HG02759 (cell line): ENCODE measurements around the gene TMEM217.

ENCODE experiments used
- ATAC-seq: cut with Tn5 transposase; IDR thresholded peaks from one replicate; pipeline ENCODE4 v1.9.1; 2021; ENCODE audit warnings: mild to moderate bottlenecking, moderate library complexity; ENCODE audit not compliant: unreplicated experiment

Gene TMEM217

DNA sequence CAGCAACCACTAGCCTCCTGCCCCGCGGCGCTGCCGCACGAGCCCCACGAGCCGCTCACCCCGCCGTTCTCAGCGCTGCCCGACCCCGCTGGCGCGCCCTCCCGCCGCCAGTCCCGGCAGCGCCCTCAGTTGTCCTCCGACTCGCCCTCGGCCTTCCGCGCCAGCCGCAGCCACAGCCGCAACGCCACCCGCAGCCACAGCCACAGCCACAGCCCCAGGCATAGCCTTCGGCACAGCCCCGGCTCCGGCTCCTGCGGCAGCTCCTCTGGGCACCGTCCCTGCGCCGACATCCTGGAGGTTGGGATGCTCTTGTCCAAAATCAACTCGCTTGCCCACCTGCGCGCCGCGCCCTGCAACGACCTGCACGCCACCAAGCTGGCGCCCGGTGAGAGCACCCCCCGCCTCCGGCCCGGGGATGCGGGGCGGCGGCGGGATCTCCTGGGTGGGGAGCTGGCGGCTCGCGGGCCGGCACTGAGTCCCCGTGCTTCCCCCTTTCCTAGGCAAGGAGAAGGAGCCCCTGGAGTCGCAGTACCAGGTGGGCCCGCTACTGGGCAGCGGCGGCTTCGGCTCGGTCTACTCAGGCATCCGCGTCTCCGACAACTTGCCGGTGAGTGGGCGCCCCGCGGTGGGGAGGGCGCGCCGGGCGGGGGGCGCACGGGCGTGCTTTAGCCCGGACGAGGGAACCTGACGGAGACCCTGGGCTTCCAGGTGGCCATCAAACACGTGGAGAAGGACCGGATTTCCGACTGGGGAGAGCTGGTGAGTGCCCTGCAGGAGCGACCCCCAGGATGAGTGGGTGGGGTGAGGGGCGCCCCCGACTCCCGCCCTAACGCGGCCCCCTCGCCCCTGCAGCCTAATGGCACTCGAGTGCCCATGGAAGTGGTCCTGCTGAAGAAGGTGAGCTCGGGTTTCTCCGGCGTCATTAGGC is 87.4 kb downstream of the TMEM217 start:
- peak; percentile 25 for ATAC-seq

GRCh38 chr6:37169496-37170272 is 88.3 kb downstream of the TMEM217 start, which contains the start of gene PIM1:
Gene PIM1 (plus strand): TSS chr6:37170152. CDS start chr6:37170576, 424 bp downstream.
- peak; percentile 77 for ATAC-seq

DNA sequence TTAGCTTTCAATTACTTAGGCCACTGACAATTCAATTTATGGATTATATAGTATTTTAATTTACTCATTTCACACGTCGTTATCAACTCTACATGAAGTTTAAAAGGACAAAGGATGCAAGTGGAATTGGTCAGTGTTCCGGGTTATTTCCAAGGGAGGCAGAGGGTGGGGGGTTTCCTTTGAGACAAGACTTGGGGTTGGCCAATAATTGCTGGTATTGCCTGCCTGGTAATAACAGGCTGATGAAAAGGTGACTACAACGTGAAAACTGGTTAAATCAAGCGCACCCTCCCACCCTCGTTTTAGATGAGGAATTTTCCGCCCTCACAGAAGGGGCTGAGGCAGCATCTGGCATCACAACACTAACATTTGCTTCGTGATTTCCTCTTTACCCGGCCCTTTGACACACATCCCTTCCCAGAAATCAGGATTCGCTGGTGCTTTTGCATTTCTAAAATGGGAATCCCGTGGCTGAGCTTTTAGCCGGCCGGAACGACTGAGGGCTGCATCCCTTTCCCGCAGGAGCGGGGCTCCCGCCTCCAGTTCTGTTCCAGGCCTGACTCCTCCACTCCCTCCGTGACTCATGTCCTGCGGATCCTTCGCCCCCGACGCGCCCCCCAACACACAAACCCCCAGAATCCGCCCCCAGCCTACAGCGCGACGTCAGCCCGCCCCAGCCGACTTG is 89.0 kb downstream of the TMEM217 start:
- ATAC-seq, result no peak

DNA sequence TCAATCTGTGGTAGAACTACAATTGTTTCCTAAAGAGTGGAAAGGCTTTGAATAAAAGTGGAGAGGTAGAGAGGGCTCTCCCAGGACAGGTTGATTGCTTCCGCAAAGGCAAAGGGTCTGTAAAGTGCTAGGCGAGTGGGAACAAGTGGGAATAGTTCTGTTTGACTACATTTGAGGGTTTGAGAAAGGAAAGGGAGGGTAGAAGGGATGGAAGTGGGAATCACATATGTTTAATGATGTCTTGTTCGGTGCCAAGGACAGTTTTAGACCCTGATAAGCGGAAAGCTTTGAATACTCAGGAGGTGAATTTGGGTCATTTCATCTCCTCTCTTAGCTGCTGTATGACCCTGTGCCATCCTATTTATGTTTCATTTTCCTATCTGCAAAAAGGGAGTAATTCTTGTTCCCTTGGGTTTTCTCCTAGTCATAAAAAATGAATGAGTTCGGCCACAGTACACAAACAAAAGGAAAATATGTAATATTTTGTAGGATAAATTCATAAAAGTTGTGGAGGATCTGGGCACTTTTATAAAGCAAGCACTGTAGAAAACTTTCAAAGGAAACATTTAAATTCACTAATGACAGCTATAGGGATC is 89.7 kb downstream of the TMEM217 start:
- ATAC-seq, result no peak

DNA sequence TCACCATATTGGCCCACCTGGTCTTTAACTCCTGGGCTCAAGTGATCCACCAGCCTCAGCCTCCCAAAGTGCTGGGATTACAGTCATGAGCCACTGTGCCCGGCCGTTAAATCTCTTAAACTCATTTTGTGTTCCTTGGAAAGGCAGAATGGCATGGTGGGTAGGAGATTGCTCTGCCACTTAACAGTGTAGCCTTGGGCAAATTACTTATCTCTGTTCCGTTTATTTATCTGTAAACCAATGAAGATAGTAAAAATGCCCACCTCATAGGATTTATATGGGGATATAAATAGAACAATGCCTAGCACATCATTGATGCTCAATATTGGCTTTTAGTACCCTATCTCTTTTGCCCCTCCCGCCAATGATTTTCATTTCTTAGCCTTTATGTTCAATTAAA is 95.2 kb downstream of the TMEM217 start:
- no peak for ATAC-seq
